HEK293T (cell line): ENCODE data around the gene EXOC3L4.
"Not testable (repeated sequence)": the region's sequence is repeated elsewhere in the genome, so short reads cannot be mapped to it uniquely, and the experiment has no call there.

Source experiments
- CTCF ChIA-PET: fragments of 350-600 bp; formaldehyde crosslinking; extraction: SDS; loops from one replicate; lab custom pipeline; 2021; ENCODE audit warnings: antibody characterized with exemption, inconsistent platforms; lab: Yijun Ruan, JAX
- POLR2A ChIA-PET: fragments of 350-600 bp; formaldehyde crosslinking; extraction: SDS; loops from one replicate; lab custom pipeline; 2020; ENCODE audit warnings: antibody characterized with exemption, inconsistent platforms; lab: Yijun Ruan, JAX
- DNase-seq: peaks from one replicate; pipeline ENCODE4 v3.0.0; 2012; ENCODE audit warnings: mixed read lengths; ENCODE audit errors: extremely low spot score
- ARNT ChIP-seq: fragments of 450-650 bp; IDR thresholded peaks from 2 replicates; pipeline ENCODE4 v1.6.1; 2017; ENCODE audit warnings: mild to moderate bottlenecking
- BHLHE40 ChIP-seq: fragments of 450-650 bp; IDR thresholded peaks from 2 replicates; pipeline ENCODE4 v1.6.1; 2016; ENCODE audit warnings: mild to moderate bottlenecking, moderate library complexity, borderline replicate concordance
- CTBP1 ChIP-seq: fragments of 450-650 bp; IDR thresholded peaks from 2 replicates; pipeline ENCODE4 v1.6.1; 2016; ENCODE audit warnings: borderline replicate concordance
- ELF4 ChIP-seq: fragments of 450-650 bp; IDR thresholded peaks from 2 replicates; pipeline ENCODE4 v1.6.1; 2017; ENCODE audit warnings: antibody characterized with exemption
- FOXA1 ChIP-seq: fragments of 450-650 bp; IDR thresholded peaks from 2 replicates; pipeline ENCODE4 v1.6.1; 2016; ENCODE audit warnings: mild to moderate bottlenecking
- FOXK2 ChIP-seq: fragments of 450-650 bp; IDR thresholded peaks from 2 replicates; pipeline ENCODE4 v1.6.1; 2016; ENCODE audit warnings: mild to moderate bottlenecking
- FOXM1 ChIP-seq: fragments of 450-650 bp; IDR thresholded peaks from 2 replicates; pipeline ENCODE4 v1.6.1; 2017; ENCODE audit warnings: mild to moderate bottlenecking, borderline replicate concordance
- HDGF ChIP-seq: fragments of 450-650 bp; IDR thresholded peaks from 2 replicates; pipeline ENCODE4 v1.6.1; 2017; ENCODE audit warnings: antibody characterized with exemption, borderline replicate concordance
- L3MBTL2 ChIP-seq: fragments of 450-650 bp; conservative IDR thresholded peaks from 2 replicates; pipeline ENCODE4 v1.6.1; 2016; ENCODE audit warnings: mild to moderate bottlenecking
- LEF1 ChIP-seq: fragments of 450-650 bp; IDR thresholded peaks from 2 replicates; pipeline ENCODE4 v1.6.1; 2017; ENCODE audit warnings: mild to moderate bottlenecking, borderline replicate concordance
- NFRKB ChIP-seq: fragments of 450-650 bp; IDR thresholded peaks from 2 replicates; pipeline ENCODE4 v1.6.1; 2016; ENCODE audit warnings: mild to moderate bottlenecking, moderate library complexity
- SP1 ChIP-seq: fragments of 450-650 bp; IDR thresholded peaks from 2 replicates; pipeline ENCODE4 v1.6.1; 2017
- SUZ12 ChIP-seq: fragments of 450-650 bp; IDR thresholded peaks from 2 replicates; pipeline ENCODE4 v1.6.1; 2016; ENCODE audit warnings: mild to moderate bottlenecking
- TARDBP ChIP-seq: fragments of 450-650 bp; IDR thresholded peaks from 2 replicates; pipeline ENCODE4 v1.6.1; 2016
- ZNF384 ChIP-seq: fragments of 450-650 bp; IDR thresholded peaks from 2 replicates; pipeline ENCODE4 v1.6.1; 2016
- TF ChIP-seq, protein P1 (sequence below): fragments of 450-650 bp; IDR thresholded peaks from 2 replicates; pipeline ENCODE4 v1.6.1; 2016

EXOC3L4 gene

DNA sequence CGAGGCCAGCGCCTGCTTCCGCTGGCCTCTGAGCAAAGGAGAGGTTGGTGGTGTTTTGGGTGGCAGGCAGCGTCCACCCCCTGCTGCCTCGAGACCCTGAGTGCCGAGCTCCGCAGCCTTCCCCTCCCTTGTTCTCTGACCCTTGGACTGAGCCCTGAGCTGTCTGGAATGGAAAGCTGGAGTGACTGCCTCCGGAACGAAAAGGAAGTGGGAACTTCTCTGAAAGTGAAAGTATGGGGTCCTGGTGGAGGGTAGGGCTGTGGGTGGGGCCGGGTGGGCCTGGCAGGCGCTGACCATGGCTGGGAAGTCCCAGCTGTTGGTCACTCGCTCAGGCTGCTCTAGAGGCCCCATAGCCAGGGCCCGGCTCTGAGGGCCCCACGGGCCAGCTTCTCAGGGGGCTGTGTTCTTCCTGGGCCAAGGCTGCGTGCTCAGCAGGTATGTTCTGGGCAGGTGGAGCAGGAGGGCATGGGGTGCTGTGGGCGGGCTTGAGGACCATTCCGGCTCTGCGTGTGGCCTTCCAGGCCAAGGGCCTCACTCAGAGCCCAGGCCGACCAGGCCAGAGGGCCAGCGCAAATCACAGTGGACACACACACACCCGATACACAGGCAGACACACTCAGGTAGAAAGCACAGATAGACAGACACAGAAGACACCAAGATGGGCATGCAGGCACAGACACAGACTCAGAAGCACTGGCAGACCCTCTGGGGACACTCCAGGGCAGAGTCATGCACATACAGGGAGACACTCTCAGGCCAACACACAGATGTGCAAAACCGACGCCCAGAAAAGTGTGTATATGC is at the start of gene EXOC3L4:
Gene EXOC3L4, plus strand, starts transcription at position 320 of the 804 bp plus-strand sequence. CDS start 5,495 bp downstream, outside the sequence.
- no peak for TF ChIP-seq HDGF
- TF ChIP-seq FOXM1: no peak
- no peak for TF ChIP-seq ZNF384
- TF ChIP-seq NFRKB: no peak
- TF ChIP-seq SUZ12: no peak
- no peak for TF ChIP-seq SP1
- no peak for TF ChIP-seq ELF4
- TF ChIP-seq ARNT: no peak
- no peak for TF ChIP-seq BHLHE40
- TF ChIP-seq LEF1: no peak
- no peak for TF ChIP-seq FOXK2
- TF ChIP-seq, protein P1, sequence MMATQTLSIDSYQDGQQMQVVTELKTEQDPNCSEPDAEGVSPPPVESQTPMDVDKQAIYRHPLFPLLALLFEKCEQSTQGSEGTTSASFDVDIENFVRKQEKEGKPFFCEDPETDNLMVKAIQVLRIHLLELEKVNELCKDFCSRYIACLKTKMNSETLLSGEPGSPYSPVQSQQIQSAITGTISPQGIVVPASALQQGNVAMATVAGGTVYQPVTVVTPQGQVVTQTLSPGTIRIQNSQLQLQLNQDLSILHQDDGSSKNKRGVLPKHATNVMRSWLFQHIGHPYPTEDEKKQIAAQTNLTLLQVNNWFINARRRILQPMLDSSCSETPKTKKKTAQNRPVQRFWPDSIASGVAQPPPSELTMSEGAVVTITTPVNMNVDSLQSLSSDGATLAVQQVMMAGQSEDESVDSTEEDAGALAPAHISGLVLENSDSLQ: no peak
- TF ChIP-seq TARDBP: no peak
- TF ChIP-seq FOXA1: no peak
- TF ChIP-seq CTBP1: no peak
- CTCF ChIA-PET: interaction anchor here (2.6 kb wide), 1 partner anchor 11 kb away, joined by 14 read pairs; no protein-coding TSS in a partner anchor

DNA sequence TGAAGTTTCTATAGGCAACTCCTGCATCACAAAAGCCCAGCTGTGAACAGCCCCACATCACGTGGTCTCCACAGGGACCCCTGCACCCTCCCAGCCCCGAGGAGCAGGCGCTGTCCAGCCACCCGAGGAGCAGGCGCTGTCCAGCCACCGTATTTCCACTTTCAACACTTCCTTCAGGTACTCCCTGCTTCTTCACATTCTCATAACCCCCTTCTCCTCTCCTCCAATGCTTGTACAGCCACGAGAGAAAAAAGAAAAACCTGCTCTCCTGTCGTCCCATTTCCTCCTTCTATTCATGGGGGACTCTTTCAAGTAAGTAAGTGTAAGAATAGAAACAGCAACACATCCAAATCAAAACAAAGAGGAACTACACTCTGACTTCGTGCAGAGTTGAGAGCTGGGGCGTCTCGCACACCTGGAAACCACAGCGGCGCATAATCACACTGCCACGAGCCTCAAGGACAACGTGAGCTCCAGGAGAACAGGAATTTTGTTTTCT is 49.1 kb upstream of the EXOC3L4 start:
- CTCF ChIA-PET: no interaction called here
- no peak for TF ChIP-seq SP1
- no peak for TF ChIP-seq L3MBTL2
- no peak for TF ChIP-seq CTBP1
- TF ChIP-seq FOXK2: no peak
- TF ChIP-seq FOXM1: no peak
- no peak for TF ChIP-seq NFRKB
- TF ChIP-seq HDGF: no peak
- no peak for TF ChIP-seq ZNF384
- no peak for TF ChIP-seq SUZ12
- no peak for TF ChIP-seq BHLHE40
- no peak for TF ChIP-seq ELF4
- no peak for TF ChIP-seq FOXA1
- TF ChIP-seq TARDBP: no peak
- TF ChIP-seq ARNT: no peak
- TF ChIP-seq, protein P1: no peak
- no peak for TF ChIP-seq LEF1
- POLR2A ChIA-PET: no interaction called here
- DNase-seq: no peak

More for the DNA sequence above, at the start of gene EXOC3L4:
- POLR2A ChIA-PET: interaction anchor here (0.7 kb wide), 1 partner anchor 239 kb away, joined by 4 read pairs; the partner anchor contains the start of gene EIF5
- no peak for DNase-seq

DNA sequence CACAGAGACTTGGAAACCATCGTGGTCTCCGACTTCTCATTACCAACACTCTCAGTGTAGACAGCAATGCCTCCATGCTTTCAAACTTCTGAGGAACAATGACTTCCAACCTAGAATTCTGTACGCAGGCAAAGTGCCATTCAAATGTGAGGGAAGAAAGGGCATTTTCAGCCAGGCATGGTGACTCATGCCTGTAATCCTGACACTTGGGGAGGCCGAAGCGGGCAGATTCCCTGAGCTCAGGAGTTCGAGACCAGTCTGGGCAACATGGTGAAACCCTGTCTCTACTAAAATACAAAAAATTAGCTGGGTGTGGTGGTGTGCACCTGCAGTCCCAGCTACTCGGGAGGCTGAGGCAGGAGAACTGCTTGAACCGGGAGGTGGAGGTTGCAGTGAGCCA is 47.1 kb upstream of the EXOC3L4 start:
- POLR2A ChIA-PET, DNase-seq: not testable (repeated sequence)
- CTCF ChIA-PET: interaction anchor here (0.9 to 1.1 kb wide), 2 partner anchors 14 to 27 kb away, joined by 3 read pairs; no protein-coding TSS in a partner anchor

DNA sequence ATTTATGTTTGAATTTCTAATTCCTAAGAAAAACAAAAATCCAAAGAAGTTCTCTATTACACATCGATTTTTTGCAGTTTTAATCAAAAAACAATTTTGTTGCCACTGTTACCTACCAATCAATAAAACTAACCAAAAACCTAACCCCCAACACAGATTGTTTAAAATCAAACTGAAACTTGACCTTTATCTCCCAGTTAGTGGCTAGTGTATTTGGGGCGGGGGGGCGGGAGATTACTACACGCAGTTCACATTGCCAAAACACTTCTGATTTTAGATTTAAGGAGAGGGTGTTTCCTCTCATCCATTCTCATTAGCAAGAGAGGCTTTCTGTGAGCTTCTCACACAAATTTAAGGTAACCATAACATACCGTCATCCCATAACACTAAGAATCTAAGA is 43.6 kb upstream of the EXOC3L4 start:
- TF ChIP-seq SUZ12 (no peak), ELF4 (no peak), ZNF384 (no peak), SP1 (no peak), BHLHE40 (no peak), LEF1 (no peak), L3MBTL2 (no peak), NFRKB (no peak), FOXK2 (no peak), FOXM1 (no peak), ARNT (no peak), TARDBP (no peak), FOXA1 (no peak), CTBP1 (no peak), HDGF (no peak)
- TF ChIP-seq, protein P1: no peak
- POLR2A ChIA-PET: no interaction called here
- no peak for DNase-seq
- CTCF ChIA-PET: no interaction called here

DNA sequence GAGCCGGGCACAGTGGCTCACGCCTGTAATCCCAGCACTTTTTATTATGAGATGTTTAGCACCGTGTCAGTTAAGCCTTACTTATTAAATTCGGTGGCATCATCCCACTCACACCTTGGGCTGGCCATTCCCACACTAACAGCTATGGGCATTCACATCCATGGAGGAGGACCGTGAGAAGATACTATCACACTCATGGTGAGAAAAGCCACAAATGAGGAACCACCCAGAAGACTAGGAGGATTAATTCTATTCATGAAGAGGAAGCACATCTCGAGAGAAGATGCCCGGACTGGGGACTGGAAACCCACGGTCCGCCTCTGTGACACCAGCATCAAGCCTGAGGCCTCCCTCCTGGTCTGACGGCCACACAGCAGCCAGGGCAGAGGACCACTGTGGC is 42.1 kb upstream of the EXOC3L4 start:
- TF ChIP-seq FOXA1 (no peak), HDGF (no peak), ZNF384 (no peak), BHLHE40 (no peak), NFRKB (no peak), ELF4 (no peak), L3MBTL2 (no peak), FOXM1 (no peak), LEF1 (no peak), SUZ12 (no peak), SP1 (no peak), FOXK2 (no peak), ARNT (no peak), CTBP1 (no peak), TARDBP (no peak)
- TF ChIP-seq, protein P1: no peak
- DNase-seq: no peak
- CTCF ChIA-PET: no interaction called here
- POLR2A ChIA-PET: no interaction called here
